Measurements from ENCODE around the gene LRIG1. TPM values are rescaled to one million over a fixed set of nuclear protein-coding genes. Genes with fewer than 3 reads are reported as not detected.

LRIG1 gene
- total RNA-seq, 1 donor from 2014 or later = 27.9 TPM

- DNase-seq (ENCODE audit: low spot score) = no peak
Observed at GRCh38 chr3:66470956-66471686, 29.7 kb downstream of the LRIG1 start.

- DNase-seq (ENCODE audit: low spot score) = no peak
Observed at GRCh38 chr3:66470285-66470684, 30.5 kb downstream of the LRIG1 start.

GRCh38 chr3:66469220-66469640, 31.6 kb downstream of the LRIG1 start:
- DNase-seq (ENCODE audit: low spot score) = no peak

GRCh38 chr3:66467996-66468735, 32.7 kb downstream of the LRIG1 start:
- no peak for DNase-seq (ENCODE audit: low spot score)

GRCh38 chr3:66466606-66467270, 34.1 kb downstream of the LRIG1 start:
- no peak for DNase-seq (ENCODE audit: low spot score)

- no peak for DNase-seq (ENCODE audit: low spot score)
Observed at GRCh38 chr3:66465587-66465986, 35.2 kb downstream of the LRIG1 start.

- no peak for DNase-seq (ENCODE audit: low spot score)
Observed at GRCh38 chr3:66465034-66465433, 35.8 kb downstream of the LRIG1 start.

GRCh38 chr3:66464512-66464894, 36.3 kb downstream of the LRIG1 start:
- DNase-seq (ENCODE audit: low spot score) = no peak

- DNase-seq (ENCODE audit: low spot score) = no peak
Observed at GRCh38 chr3:66463730-66464511, 36.9 kb downstream of the LRIG1 start.

GRCh38 chr3:66463054-66463631, 37.7 kb downstream of the LRIG1 start:
- DNase-seq (ENCODE audit: low spot score) = no peak

GRCh38 chr3:66457252-66457651, 43.6 kb downstream of the LRIG1 start:
- no peak for DNase-seq (ENCODE audit: low spot score)

GRCh38 chr3:66456711-66457173, 44.1 kb downstream of the LRIG1 start:
- no peak for DNase-seq (ENCODE audit: low spot score)

- no peak for DNase-seq (ENCODE audit: low spot score)
Observed at GRCh38 chr3:66454464-66454859, 46.4 kb downstream of the LRIG1 start.

- DNase-seq (ENCODE audit: low spot score) = peak; percentile 11
Observed at GRCh38 chr3:66453651-66454463, 47.0 kb downstream of the LRIG1 start.

- no peak for DNase-seq (ENCODE audit: low spot score)
Observed at GRCh38 chr3:66452303-66453011, 48.4 kb downstream of the LRIG1 start.

GRCh38 chr3:66451766-66452165, 49.1 kb downstream of the LRIG1 start:
- DNase-seq (ENCODE audit: low spot score) = no peak

- DNase-seq (ENCODE audit: low spot score) = peak; percentile 86
Observed at GRCh38 chr3:66450390-66451022, 50.3 kb downstream of the LRIG1 start.

- no peak for DNase-seq (ENCODE audit: low spot score)
Observed at GRCh38 chr3:66449411-66449974, 51.3 kb downstream of the LRIG1 start.

GRCh38 chr3:66444146-66444644, 56.6 kb downstream of the LRIG1 start:
- no peak for DNase-seq (ENCODE audit: low spot score)
